ACHN (cell line): ENCODE data around the gene NTNG2.
A peak's percentile ranks its signal among the peaks of the same experiment; 100 is the strongest.

Source experiments
- DNase-seq: peaks from one replicate; pipeline ENCODE4 v3.0.0-alpha.2; 2015
- in situ Hi-C: cut with HindIII; loops from 2 replicates; pipeline ENCODE4 v1.10.0; 2017; ENCODE audit warnings: low sequenced_read_pairs, low pct_ligation_motif_present, low pct_unique_long_range_greater_than_20kb

Gene NTNG2

GRCh38 chr9:132144708-132145365 is 17.0 kb upstream of the NTNG2 start:
- in situ Hi-C loops, result no loop called here
- DNase-seq, result peak; percentile 19

- DNase-seq, result no peak
- in situ Hi-C loops, result no loop called here
Measured at GRCh38 chr9:132146039-132146438, 15.8 kb upstream of the NTNG2 start.

DNA sequence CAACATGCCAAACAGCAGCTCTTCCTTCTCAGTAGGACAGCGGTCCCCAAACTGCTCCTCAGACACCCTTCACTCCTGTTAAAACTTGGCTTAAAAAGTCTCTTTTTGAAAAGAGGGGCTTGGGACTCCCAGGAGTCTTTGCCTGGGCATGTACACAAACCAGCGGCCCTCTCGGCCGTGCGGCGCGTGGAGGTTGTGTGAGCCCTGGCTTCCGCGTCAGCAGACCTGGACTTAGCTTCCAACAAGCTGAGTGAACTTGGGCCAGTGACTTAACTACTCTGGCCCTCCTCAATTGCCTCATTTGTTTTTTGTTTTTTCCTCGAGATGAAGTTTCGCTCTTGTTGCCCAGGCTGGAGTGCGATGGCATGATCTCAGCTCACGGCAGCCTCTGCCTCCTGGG is 15.3 kb upstream of the NTNG2 start:
- no peak for DNase-seq
- in situ Hi-C loops, result no loop called here

- in situ Hi-C loops, result no loop called here
- DNase-seq, result no peak
Measured at GRCh38 chr9:132147331-132147730, 14.5 kb upstream of the NTNG2 start.

DNA sequence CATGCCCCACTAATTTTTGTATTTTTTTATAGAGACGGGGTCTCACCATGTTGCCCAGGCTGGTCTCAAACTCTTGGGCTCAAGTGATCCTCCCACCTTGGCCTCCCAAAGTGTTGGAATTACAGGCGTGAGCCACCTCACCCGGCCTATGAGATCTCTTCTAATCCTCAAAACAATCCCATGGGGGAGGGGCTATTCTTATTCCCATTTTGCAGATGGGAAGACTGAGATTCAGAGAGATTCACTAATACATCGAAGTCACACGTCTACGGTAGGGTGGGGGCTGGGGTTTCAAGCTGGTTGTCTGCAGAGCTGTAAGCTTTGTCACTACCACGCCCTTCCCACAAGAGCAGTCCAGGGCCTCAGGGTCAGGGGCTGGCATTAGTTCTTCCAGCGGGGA is 14.0 kb upstream of the NTNG2 start:
- in situ Hi-C loops, result no loop called here
- DNase-seq, result no peak

GRCh38 chr9:132150256-132150655 is 11.6 kb upstream of the NTNG2 start:
- no peak for DNase-seq
- in situ Hi-C loops, result no loop called here

DNA sequence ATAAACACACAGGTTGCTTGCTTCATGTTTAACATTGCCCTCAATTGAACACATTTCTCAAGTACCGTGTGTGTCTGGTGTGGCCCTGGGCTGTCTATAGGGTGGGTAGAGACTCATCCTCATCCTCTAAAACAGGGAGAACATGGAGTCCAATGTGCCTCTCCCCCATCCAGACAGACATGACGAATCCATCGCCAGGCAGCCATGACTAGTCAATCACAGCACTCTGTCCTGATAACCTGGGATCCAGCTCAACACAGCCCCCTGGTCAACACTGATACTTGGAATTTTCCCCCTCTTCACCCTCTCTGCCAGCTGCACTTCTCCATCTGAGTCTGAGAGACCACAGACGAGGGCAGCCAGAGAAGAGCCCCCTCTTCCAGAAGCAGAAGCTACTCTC is 10.7 kb upstream of the NTNG2 start:
- in situ Hi-C loops, result no loop called here

DNA sequence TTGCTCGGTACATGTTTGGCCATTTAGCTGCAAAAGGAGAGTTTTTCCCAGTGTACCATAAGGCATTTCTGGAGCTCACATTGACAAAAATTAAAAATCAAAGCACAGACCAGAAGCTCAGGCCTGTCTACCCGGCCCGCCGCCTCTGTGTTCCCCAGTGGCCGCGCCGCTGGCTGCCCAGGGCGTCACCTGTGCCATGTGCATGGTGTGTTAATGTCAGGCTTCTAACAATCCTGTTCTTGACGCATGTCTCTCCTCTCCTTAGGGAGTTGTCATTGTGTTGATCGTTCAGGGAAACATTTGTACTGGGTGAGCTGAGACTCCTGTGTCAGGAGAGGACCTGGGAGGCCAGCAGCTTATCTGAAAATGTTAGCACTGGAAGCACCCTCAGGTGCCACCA is 9.6 kb upstream of the NTNG2 start:
- no peak for DNase-seq
- in situ Hi-C loops, result no loop called here

More for the DNA sequence above, 10.7 kb upstream of the NTNG2 start:
- DNase-seq, result no peak

GRCh38 chr9:132154863-132155567 is 6.8 kb upstream of the NTNG2 start:
- in situ Hi-C loops, result no loop called here
- no peak for DNase-seq

- DNase-seq, result no peak
- in situ Hi-C loops, result no loop called here
Measured at GRCh38 chr9:132155568-132155895, 6.3 kb upstream of the NTNG2 start.

DNA sequence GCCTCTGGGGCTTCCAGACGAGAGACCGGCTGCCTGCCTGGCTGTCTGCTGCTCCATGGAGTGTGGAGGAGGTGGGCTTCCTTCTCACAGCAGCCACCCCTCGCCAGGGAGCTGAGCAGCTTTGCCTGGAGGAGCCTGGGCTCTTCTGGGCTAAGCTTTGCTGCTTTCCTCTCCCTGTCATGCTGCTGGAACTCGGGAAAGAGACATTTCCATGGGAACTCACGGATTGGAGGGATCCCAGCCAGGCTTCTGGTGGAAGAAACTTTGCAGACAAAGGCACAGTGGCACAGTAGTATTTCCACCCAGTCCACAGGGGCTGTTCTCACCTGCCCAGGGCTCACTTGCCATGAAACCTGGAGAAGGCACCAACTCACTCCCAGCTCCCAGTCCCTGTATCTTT is 5.6 kb upstream of the NTNG2 start:
- in situ Hi-C loops, result no loop called here
- DNase-seq, result no peak

DNA sequence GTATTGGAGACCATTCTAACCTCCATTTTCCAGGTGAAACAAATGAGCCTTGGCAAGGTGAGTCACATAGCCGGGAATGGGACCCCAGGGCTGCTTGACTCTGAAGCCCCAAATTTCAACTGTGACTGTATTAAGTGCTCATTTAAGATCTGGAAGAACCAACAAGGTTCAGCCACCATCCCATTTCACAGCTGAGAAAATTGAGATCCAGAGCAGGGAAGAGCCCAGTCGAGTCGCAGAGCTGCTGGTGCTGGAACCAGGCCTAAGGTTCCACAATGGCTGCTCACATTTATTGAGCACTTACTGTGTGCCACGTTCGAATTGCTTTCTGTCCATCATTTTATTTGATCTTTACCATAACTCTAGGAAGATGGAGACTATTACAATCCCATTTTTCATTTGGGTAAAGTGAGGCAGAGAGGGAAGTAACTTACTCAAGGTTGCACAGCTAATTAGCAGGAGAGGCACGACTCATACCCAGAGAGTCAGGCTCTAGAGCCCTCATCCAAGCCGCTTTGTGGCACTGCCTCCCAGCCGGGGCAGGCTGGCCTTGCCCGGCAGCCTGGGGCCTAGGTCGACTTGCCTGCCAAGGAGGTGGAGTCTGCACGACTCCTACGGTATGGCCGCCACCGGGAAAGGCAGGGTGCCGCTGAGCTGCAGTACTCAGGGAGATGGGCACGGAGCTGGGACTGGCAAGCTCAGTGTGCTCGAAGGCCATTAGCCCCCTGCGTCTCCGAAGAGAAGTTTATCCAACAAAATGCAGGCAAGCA is 4.3 kb upstream of the NTNG2 start:
- in situ Hi-C loops, result no loop called here
- no peak for DNase-seq

DNA sequence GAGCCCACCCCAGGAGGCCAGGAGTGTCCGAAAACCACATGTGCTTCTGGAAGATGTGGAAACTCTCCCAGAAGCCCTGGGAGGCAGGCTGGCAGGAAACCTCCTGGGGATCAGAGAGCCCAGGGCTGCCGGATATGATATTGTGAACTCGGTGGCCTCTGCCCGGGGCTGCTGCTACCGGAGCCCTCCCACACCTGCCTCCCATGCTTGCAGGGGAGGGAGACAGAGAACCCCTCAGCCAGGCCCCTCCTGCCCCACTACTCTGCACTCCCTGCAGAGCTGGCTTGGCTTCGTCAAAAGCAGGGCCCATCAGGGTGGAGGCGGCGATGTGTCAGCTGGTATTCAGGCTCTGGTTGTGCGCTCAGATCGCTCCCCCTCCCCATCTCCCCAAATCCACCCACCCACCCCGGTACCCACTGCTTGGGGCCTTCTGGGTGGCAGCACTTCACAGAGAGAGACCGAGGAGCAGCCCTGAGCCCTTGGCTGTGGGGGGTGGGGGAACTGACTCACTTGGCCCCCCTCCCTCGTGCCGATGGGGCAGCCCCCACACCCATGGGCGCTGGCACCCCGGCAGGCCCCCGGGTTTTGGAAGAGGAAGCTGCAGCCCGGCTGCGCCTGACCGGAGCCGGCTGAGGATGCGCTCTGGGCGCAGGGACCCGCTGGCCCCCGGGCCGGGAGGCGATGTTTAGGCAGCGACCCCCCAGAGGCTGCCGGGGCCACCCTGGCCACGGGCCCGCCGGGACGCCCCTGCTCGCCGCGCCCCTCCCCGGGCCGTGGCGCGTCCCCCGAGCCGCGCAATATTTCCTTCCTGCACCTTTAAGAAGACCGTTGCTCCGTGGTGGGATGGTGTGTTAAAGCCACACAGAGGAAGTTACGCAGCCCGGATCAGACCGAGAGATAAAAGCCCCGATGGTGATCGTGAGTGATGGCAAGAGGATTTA is 786 bp upstream of the NTNG2 start:
- peak; percentile 41 for DNase-seq
- in situ Hi-C loops, result no loop called here

- no peak for DNase-seq
- in situ Hi-C loops, result no loop called here
Measured at GRCh38 chr9:132162764-132163456, 1.1 kb downstream of the NTNG2 start.

- peak; percentile 30 for DNase-seq
- in situ Hi-C loops, result no loop called here
Measured at GRCh38 chr9:132163457-132163875, 1.6 kb downstream of the NTNG2 start.

DNA sequence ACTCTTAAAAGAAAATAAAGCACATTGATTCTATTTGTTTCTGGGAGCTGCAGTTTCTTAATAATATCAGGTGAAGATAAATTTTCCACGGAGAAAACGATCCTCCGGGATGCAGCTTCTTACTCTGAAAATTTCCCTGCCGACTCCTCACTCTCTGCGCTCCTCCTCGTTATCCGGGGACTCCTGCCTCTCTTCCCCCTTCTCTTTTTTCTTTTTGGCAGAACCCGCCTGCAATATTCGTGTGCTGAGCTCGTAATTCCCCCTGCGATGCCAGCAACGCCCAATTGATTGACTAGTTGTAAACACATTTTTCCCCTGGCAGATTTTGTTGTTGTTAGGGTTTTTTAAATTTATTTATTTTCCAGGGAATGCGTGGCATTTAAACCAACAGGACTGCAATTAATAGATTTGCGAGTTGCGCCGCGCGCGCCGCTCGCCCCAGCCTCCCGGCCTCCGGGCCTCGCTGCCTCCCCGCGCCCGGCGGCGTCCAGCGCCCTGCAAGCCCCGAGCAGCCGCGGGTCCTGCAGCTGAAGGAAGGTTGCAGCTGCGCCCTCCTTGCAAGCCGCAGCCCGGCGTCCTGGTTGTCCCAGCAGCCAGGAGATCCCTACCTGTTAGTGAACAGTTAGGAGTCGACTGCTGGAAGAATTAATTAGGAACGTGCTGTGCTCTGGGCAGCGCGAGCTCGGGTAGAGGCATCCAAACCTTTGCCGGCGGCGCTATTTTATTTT is 2.2 kb downstream of the NTNG2 start:
- DNase-seq, result no peak
- in situ Hi-C loops, result no loop called here

DNA sequence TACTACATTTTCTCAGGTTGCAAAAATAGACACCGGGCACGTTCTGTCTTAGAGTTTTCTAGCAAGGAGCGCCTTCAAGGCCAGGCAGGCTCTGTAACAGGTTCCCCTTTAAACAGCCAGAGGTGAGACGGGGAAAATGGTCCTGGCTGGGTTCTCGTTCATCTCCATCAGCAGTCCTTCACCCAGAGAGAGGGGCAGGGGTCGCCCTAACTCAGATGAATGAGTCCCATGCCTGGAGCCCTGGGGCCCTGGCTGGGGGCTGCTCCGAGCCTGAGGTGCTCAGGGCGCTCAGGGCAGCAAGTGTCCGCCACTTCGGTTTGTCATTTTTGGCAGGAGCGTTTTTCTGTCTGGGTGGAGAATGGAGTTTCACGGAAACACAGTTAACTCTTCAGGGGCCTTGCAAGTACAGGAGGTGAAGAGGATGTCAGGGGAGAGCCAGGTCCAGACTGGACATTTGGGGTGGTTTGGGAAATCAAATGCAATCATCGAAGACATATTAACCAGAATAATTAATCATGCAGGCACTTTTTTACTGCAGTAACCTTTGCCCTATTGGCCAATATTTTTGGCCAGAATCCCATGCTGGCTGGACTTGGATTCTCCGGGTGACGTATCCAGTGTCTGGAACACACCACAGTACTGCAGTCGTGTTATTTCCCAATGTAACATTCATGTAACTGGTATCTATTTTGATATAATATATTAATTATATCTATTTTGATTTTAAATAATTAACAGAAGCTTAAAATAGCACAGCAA is 2.9 kb downstream of the NTNG2 start:
- no peak for DNase-seq
- in situ Hi-C loops, result no loop called here
